H1 (cell line): ENCODE measurements around the gene COASY. TPM values are rescaled to one million over a fixed set of nuclear protein-coding genes. Genes with fewer than 3 reads are reported as not detected.

ENCODE experiments used
- BCL11A ChIP-seq, 2 experiments: IDR thresholded peaks; one replicate each; pipeline ENCODE4 v1.6.1; 2011; ENCODE audit warnings: low read depth in 2 of 2, low read length in 2 of 2, mild to moderate bottlenecking in 2 of 2
- BRCA1 ChIP-seq: IDR thresholded peaks from 2 replicates; pipeline ENCODE4 v1.6.1; 2012; ENCODE audit warnings: low read depth, low read length, improper control_type of control experiment
- CBX8 ChIP-seq: fragments of 300-800, 300-1000 bp; sonication (generic); IDR thresholded peaks from 2 replicates; pipeline ENCODE4 v1.7.1; 2016; ENCODE audit warnings: low read depth, low read length, borderline replicate concordance
- CHD7 ChIP-seq: fragments of 300-600 bp; sonication (generic); IDR thresholded peaks from 2 replicates; pipeline ENCODE4 v1.7.1; 2012; ENCODE audit warnings: low read length, moderate library complexity, mild to moderate bottlenecking, inconsistent platforms; ENCODE audit not compliant: insufficient replicate concordance
- E2F6 ChIP-seq: IDR thresholded peaks from 2 replicates; pipeline ENCODE4 v1.6.1; 2012; ENCODE audit warnings: inconsistent platforms
- EZH2 ChIP-seq: fragments of 200-600 bp; sonication (generic); IDR thresholded peaks from 2 replicates; pipeline ENCODE4 v1.7.1; 2012; ENCODE audit warnings: low read depth, mild to moderate bottlenecking, moderate library complexity, low read length, inconsistent platforms; ENCODE audit not compliant: severe bottlenecking
- KDM4A ChIP-seq: IDR thresholded peaks from one replicate; pipeline ENCODE4 v1.7.1; 2012; ENCODE audit warnings: low read depth, mild to moderate bottlenecking, moderate library complexity, low read length, inconsistent platforms; ENCODE audit not compliant: severe bottlenecking
- POLR2A ChIP-seq, 2 experiments: IDR thresholded peaks; 1 replicate in 1 of 2; 2 replicates in 1 of 2; pipeline ENCODE4 v1.6.1; 2011; ENCODE audit warnings: low read depth in 2 of 2, low read length in 2 of 2, mild to moderate bottlenecking in 2 of 2; ENCODE audit errors: control extremely low read depth in 1 of 2
- RFX5 ChIP-seq: IDR thresholded peaks from 2 replicates; pipeline ENCODE4 v1.6.1; 2011; ENCODE audit warnings: low read depth, low read length, improper control_type of control experiment, borderline replicate concordance
- SUZ12 ChIP-seq: fragments of 200-600 bp; sonication (generic); IDR thresholded peaks from 2 replicates; pipeline ENCODE4 v1.6.1; 2012; ENCODE audit warnings: mild to moderate bottlenecking, inconsistent platforms, low read length, moderate library complexity, mixed read lengths
- TAF1 ChIP-seq: IDR thresholded peaks from 2 replicates; pipeline ENCODE4 v1.6.1; 2011; ENCODE audit warnings: mild to moderate bottlenecking, low read depth, low read length
- polyA plus RNA-seq, 7 experiments: library from polyadenylated mRNA; depleted of rRNA in 3 of 7; stranded (reverse) in 5 of 7; unstranded in 2 of 7; fragments of >200 nt in 5 of 7; fragments of 200-250 nt in 2 of 7; gene quantifications; 1 replicate in 5 of 7; 2 replicates in 1 of 7; 4 replicates in 1 of 7; pipeline versions ENCODE4 v1.2.1 to v1.2.3, GENCODE V29; 2011 to 2013; ENCODE audit warnings: missing spikeins in 2 of 7, mixed read lengths in 2 of 7
- total RNA-seq: library from RNA; stranded (reverse); fragmentation: NEBNext Ultra II Directional; extraction: Animal tissue kit (Norgen Biotek cat#: 25700); gene quantifications from 2 replicates; pipeline ENCODE4 v1.2.1, GENCODE V29; 2021

Gene COASY
- total and polyA plus RNA-seq, 2 of the 8 experiments (the other 6 are each of a cell fraction or from before 2014, with no cell fraction given), result 64.5 to 100 TPM

- TF ChIP-seq CHD7 (no peak), BCL11A (IDR thresholded peaks at IDR 0.05; ENCODE audit: low read depth in 2 of 2, low read length in 2 of 2) (no peak), BRCA1 (no peak), EZH2 (no peak), CBX8 (no peak), TAF1 (no peak), SUZ12 (no peak), RFX5 (no peak), E2F6 (no peak), KDM4A (no peak), POLR2A (IDR thresholded peaks at IDR 0.05; ENCODE audit: control extremely low read depth in 1 of 2, low read depth in 2 of 2, low read length in 2 of 2) (no peak)
Measured at GRCh38 chr17:42613699-42614295, 51.8 kb downstream of the COASY start (continued).
